PC-9 (cell line): ENCODE results near the gene PC. TPM values are rescaled to one million over a fixed set of nuclear protein-coding genes. Genes with fewer than 3 reads are reported as not detected.

Source experiments
- BruUV-seq: library from RNA; stranded (reverse); fragments of 400-500 nt; replicated peaks from 2 replicates; lab custom pipeline; 2021; lab: Mats Ljungman, UMichigan
- CTCF ChIA-PET: fragments of 300-600 bp; sonication (Branson Sonifier 250); formaldehyde crosslinking; loops from one replicate; lab custom pipeline; 2022; ENCODE audit warnings: antibody characterized with exemption; lab: Charles Lee
- POLR2A ChIA-PET: fragments of 300-600 bp; sonication (Branson Sonifier 250); formaldehyde crosslinking; loops from one replicate; lab custom pipeline; 2022; ENCODE audit warnings: antibody characterized with exemption; ENCODE audit not compliant: unreplicated experiment; lab: Charles Lee
- DNase-seq, 2 experiments: peaks; one replicate each; pipeline versions ENCODE4 v3.0.0 to v3.0.0-alpha.2; 2015 to 2022; ENCODE audit warnings: mixed read lengths in 1 of 2
- H2AFZ ChIP-seq: fragments of 200-600 bp; sonication (generic); 2 replicates; pipeline ENCODE4 v1.8.1; 2017; ENCODE audit warnings: antibody characterized with exemption
- H3F3A ChIP-seq: fragments of 200-600 bp; sonication (generic); 2 replicates; pipeline ENCODE4 v1.8.1; 2017; ENCODE audit warnings: antibody characterized with exemption, mild to moderate bottlenecking, low read depth; ENCODE audit not compliant: insufficient read depth
- H3K27ac ChIP-seq: fragments of 200-600 bp; sonication (generic); 2 replicates; pipeline ENCODE4 v1.6.1; 2016; ENCODE audit warnings: mixed run types
- H3K27me3 ChIP-seq: fragments of 200-600 bp; sonication (generic); 2 replicates; pipeline ENCODE4 v1.6.1; 2016; ENCODE audit warnings: low read depth, mixed run types; ENCODE audit not compliant: insufficient read depth
- H3K36me3 ChIP-seq: fragments of 200-600 bp; sonication (generic); 2 replicates; pipeline ENCODE4 v1.6.1; 2016; ENCODE audit warnings: low read depth, mixed run types
- H3K4me1 ChIP-seq: fragments of 200-600 bp; sonication (generic); replicated peaks from 2 replicates; pipeline ENCODE4 v1.6.1; 2016; ENCODE audit warnings: mixed run types; ENCODE audit not compliant: insufficient read depth
- H3K4me2 ChIP-seq: fragments of 200-600 bp; sonication (generic); 2 replicates; pipeline ENCODE4 v1.6.1; 2017; ENCODE audit warnings: mixed run types
- H3K4me3 ChIP-seq: fragments of 200-600 bp; sonication (generic); 2 replicates; pipeline ENCODE4 v1.6.1; 2016; ENCODE audit warnings: mixed run types
- H3K79me2 ChIP-seq: fragments of 200-600 bp; sonication (generic); 2 replicates; pipeline ENCODE4 v1.6.1; 2017; ENCODE audit warnings: low read depth, mixed run types
- H3K9me2 ChIP-seq: fragments of 200-600 bp; sonication (generic); 2 replicates; pipeline ENCODE4 v1.8.1; 2017; ENCODE audit warnings: mild to moderate bottlenecking; ENCODE audit not compliant: insufficient read depth
- H3K9me3 ChIP-seq: fragments of 200-600 bp; sonication (generic); 2 replicates; pipeline ENCODE4 v1.8.1; 2016; ENCODE audit warnings: low read depth; ENCODE audit not compliant: insufficient read depth
- H4K20me1 ChIP-seq: fragments of 200-600 bp; sonication (generic); 2 replicates; pipeline ENCODE4 v1.8.1; 2017; ENCODE audit not compliant: insufficient read depth
- EZH2 ChIP-seq: fragments of 200-600 bp; sonication (generic); IDR thresholded peaks from 2 replicates; pipeline ENCODE4 v1.8.0; 2017; ENCODE audit warnings: antibody characterized with exemption, low read depth
- intact Hi-C: fragments of 100-400 bp; cut with micrococcal nuclease; formaldehyde crosslinking; loops from one replicate; pipeline ENCODE4 v1.10.0; 2022; ENCODE audit not compliant: unreplicated experiment
- total RNA-seq: library from RNA; stranded (reverse); gene quantifications from 2 replicates; pipeline ENCODE4 v1.2.3, GENCODE V29; 2021
- TF ChIP-seq, protein P1 (sequence below): fragments of 200-600 bp; sonication (generic); conservative IDR thresholded peaks from 2 replicates; pipeline ENCODE4 v1.6.1; 2017; ENCODE audit warnings: mixed run types, antibody characterized with exemption, mild to moderate bottlenecking, moderate library complexity

PC gene
- total RNA-seq, 1 experiment from 2014 or later = 38.9 TPM

DNA sequence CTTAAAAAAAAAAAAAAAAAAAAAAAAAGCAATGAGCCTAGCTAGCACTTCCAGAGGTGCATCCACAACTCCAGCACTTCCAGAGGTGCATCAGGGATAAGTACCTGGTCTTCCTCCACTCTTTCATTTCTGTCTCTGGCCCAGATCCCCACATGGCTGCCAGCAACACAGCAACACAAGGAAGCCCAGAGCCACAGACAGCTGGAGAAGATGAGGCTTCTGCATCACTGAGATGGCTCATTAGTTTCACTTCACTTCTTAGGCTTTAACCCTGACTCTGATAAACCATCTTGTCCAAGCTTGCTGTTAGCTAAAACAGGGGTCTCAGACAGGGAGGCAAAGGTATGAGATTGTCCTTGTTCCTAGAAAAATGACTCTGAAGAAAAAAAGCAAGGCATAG, 35.6 kb downstream of the PC start:
- no peaks in the 10 kb centered on the region for H3F3A ChIP-seq
- CTCF ChIA-PET = no interaction called here

DNA sequence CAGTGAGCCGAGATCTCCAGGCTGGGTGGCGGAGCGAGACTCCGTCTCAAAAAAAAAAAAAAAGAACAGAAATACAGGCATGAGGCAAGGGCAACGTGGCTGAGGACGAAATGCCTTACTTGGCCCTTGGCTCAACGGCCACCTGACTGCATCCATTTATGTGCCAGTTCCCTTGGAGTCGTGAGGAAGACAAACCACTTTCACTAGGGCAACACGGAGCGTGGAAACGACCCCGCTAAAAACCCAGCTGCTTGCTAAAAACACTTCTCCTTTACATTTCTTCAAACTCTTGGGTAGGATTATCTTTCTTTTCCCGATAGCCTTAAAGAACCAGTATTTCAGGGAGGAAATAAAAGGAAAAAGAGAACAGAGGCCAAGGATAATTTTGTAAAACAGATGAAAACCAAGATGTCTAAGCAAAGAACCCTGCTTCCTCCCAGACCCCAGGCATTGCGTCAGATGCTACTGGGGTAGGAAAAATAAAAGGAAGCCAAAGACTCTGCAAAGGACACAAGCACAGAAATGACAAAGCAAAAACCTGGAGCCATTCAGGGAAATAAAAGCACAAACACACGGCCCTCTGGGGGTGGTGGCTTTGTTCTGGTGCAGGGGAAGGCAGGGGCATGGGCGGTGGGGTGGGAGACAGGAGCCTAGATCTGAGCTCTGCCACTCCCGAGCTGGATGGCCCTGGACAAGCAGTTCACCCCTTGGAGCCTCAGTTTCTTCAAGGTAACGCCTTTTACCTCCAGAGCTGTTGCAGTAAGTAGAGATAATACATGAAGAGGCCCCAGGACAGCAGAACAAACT, 37.0 kb downstream of the PC start:
- no peak overlapping the region for H3K4me3 ChIP-seq
- no peaks in the 10 kb centered on the region for H3K79me2 ChIP-seq
- H3K4me2 ChIP-seq = no peak overlapping the region
- CTCF ChIA-PET = no interaction called here
- H3K9me3 ChIP-seq = no peaks in the 10 kb centered on the region
- H3F3A ChIP-seq = no peaks in the 10 kb centered on the region
- TF ChIP-seq, protein P1, sequence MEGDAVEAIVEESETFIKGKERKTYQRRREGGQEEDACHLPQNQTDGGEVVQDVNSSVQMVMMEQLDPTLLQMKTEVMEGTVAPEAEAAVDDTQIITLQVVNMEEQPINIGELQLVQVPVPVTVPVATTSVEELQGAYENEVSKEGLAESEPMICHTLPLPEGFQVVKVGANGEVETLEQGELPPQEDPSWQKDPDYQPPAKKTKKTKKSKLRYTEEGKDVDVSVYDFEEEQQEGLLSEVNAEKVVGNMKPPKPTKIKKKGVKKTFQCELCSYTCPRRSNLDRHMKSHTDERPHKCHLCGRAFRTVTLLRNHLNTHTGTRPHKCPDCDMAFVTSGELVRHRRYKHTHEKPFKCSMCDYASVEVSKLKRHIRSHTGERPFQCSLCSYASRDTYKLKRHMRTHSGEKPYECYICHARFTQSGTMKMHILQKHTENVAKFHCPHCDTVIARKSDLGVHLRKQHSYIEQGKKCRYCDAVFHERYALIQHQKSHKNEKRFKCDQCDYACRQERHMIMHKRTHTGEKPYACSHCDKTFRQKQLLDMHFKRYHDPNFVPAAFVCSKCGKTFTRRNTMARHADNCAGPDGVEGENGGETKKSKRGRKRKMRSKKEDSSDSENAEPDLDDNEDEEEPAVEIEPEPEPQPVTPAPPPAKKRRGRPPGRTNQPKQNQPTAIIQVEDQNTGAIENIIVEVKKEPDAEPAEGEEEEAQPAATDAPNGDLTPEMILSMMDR = no peak
- TF ChIP-seq EZH2 = no peak
- intact Hi-C loops = no loop called here
- no TSS peak for BruUV-seq
- no peaks in the 10 kb centered on the region for H3K9me2 ChIP-seq
- no peaks in the 10 kb centered on the region for H3K4me1 ChIP-seq
- POLR2A ChIA-PET = no interaction called here
- H3K27me3 ChIP-seq = no peaks in the 10 kb centered on the region
- no peaks in the 10 kb centered on the region for H3K36me3 ChIP-seq
- no peak overlapping the region for H2AFZ ChIP-seq
- no peak overlapping the region for H3K27ac ChIP-seq
- H4K20me1 ChIP-seq = no peaks in the 10 kb centered on the region
- no peak for DNase-seq

More for the DNA sequence above, 35.6 kb downstream of the PC start:
- TF ChIP-seq EZH2 = no peak
- TF ChIP-seq, protein P1 = no peak
- intact Hi-C loops = no loop called here
- POLR2A ChIA-PET = interaction anchor here (0.5 kb wide), 1 partner anchor 456 kb away, joined by 3 read pairs; the partner anchor contains the start of gene PELI3
- Histone ChIP-seq H3K9me2 (no peaks in the 10 kb centered on the region), H3K36me3 (no peaks in the 10 kb centered on the region), H3K4me2 (no peak overlapping the region), H3K27ac (no peak overlapping the region), H2AFZ (no peak overlapping the region), H3K27me3 (no peaks in the 10 kb centered on the region), H3K79me2 (no peaks in the 10 kb centered on the region), H3K4me1 (no peaks in the 10 kb centered on the region), H3K9me3 (no peaks in the 10 kb centered on the region), H3K4me3 (no peak overlapping the region), H4K20me1 (no peaks in the 10 kb centered on the region)
- DNase-seq = no peak
- no TSS peak for BruUV-seq

DNA sequence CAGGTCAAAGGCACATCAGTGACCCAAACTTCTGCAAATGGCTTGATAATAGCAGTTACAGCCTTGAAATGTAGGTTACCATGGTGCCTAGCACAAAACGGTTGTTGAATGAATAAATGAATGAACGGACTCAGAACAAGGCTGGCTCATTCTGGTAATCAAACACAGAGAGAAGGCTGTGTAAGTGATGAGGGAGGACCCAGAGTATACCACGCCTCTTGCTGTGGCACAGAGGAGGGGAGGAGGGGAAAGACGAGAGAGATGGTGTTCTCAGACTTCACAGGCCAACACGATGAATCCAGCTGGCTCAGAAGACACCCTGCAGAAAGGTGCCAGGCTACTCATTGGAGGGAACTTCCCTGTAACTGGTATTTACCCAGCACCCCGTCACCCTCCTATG, 38.3 kb downstream of the PC start:
- no peaks in the 10 kb centered on the region for H3K9me2 ChIP-seq
- ChIA-PET POLR2A (interaction anchor here (0.5 kb wide), 1 partner anchor 134 kb away, joined by 11 read pairs; no protein-coding TSS in a partner anchor), CTCF (no interaction called here)
- no peak overlapping the region for H2AFZ ChIP-seq
- no peaks in the 10 kb centered on the region for H4K20me1 ChIP-seq
- H3F3A ChIP-seq = no peaks in the 10 kb centered on the region
- H3K4me1 ChIP-seq = no peaks in the 10 kb centered on the region
- H3K27me3 ChIP-seq = no peaks in the 10 kb centered on the region
- no peaks in the 10 kb centered on the region for H3K79me2 ChIP-seq
- intact Hi-C loops = no loop called here
- no peak for DNase-seq
- no peak overlapping the region for H3K4me2 ChIP-seq
- H3K4me3 ChIP-seq = no peak overlapping the region
- no peaks in the 10 kb centered on the region for H3K9me3 ChIP-seq
- no peak for TF ChIP-seq EZH2
- TF ChIP-seq, protein P1 = no peak
- BruUV-seq = no TSS peak
- H3K27ac ChIP-seq = no peak overlapping the region
- H3K36me3 ChIP-seq = no peaks in the 10 kb centered on the region
